IMR-90 (cell line): ENCODE measurements around the gene OLFM3. TPM values are rescaled to one million over a fixed set of nuclear protein-coding genes. Genes with fewer than 3 reads are reported as not detected.

ENCODE experiments used
- ATAC-seq: fragments of 200-7000 bp; cut with Tn5 transposase; 2 replicates; pipeline ENCODE4 v1.9.1; 2020; ENCODE audit warnings: low read depth, mild to moderate bottlenecking, moderate library complexity
- BruUV-seq: library from RNA; stranded (reverse); fragments of 400-500 nt; replicated peaks from 2 replicates; lab custom pipeline; 2021; lab: Mats Ljungman, UMichigan
- CTCF ChIA-PET: fragments of 300-600 bp; formaldehyde crosslinking; extraction: SDS; loops from one replicate; lab custom pipeline; 2021; ENCODE audit warnings: antibody characterized with exemption; lab: Yijun Ruan, JAX
- POLR2A ChIA-PET: fragments of 300-600 bp; sonication (Branson Sonifier 250); formaldehyde crosslinking; loops from one replicate; lab custom pipeline; 2022; ENCODE audit warnings: antibody characterized with exemption; ENCODE audit not compliant: unreplicated experiment; lab: Charles Lee
- DNase-seq: peaks from one replicate; pipeline ENCODE4 v3.0.0; 2013
- H2AFZ ChIP-seq: replicated peaks from 2 replicates; pipeline ENCODE3; 2013; ENCODE audit warnings: low read length, mild to moderate bottlenecking; ENCODE audit not compliant: poor library complexity
- H2AK5ac ChIP-seq: 2 replicates; pipeline ENCODE4 v1.6.1; 2013; ENCODE audit warnings: low read depth, low read length, inconsistent platforms
- H2AK9ac ChIP-seq: replicated peaks from 2 replicates; pipeline ENCODE3; 2013; ENCODE audit warnings: mild to moderate bottlenecking, low read depth, low read length, moderate library complexity; ENCODE audit not compliant: poor library complexity
- H2BK120ac ChIP-seq: 2 replicates; pipeline ENCODE4 v1.6.1; 2013; ENCODE audit warnings: low read depth, low read length, inconsistent platforms
- H2BK15ac ChIP-seq: 3 replicates; pipeline ENCODE4 v1.6.1; 2013; ENCODE audit warnings: low read depth, low read length, inconsistent platforms
- H2BK20ac ChIP-seq: 2 replicates; pipeline ENCODE4 v1.6.1; 2013; ENCODE audit warnings: low read depth, mild to moderate bottlenecking, inconsistent platforms, low read length, moderate library complexity
- H2BK5ac ChIP-seq: 2 replicates; pipeline ENCODE4 v1.6.1; 2013; ENCODE audit warnings: mild to moderate bottlenecking, low read depth, low read length, inconsistent platforms; ENCODE audit not compliant: poor library complexity, severe bottlenecking
- H3K14ac ChIP-seq: replicated peaks from 2 replicates; pipeline ENCODE4 v1.6.1; 2013; ENCODE audit warnings: low read depth, low read length, inconsistent platforms
- H3K18ac ChIP-seq: 2 replicates; pipeline ENCODE4 v1.6.1; 2013; ENCODE audit warnings: low read depth, low read length, control low read depth
- H3K23ac ChIP-seq: 2 replicates; pipeline ENCODE4 v1.6.1; 2013; ENCODE audit warnings: low read depth, low read length, inconsistent platforms
- H3K27ac ChIP-seq: 2 replicates; pipeline ENCODE4 v1.5.1; 2013; ENCODE audit warnings: mild to moderate bottlenecking, control low read depth, low read length; ENCODE audit not compliant: insufficient read depth
- H3K27me3 ChIP-seq: 2 replicates; pipeline ENCODE4 v1.6.1; 2013; ENCODE audit warnings: low read length; ENCODE audit not compliant: control insufficient read depth, insufficient read depth
- H3K36me3 ChIP-seq: 2 replicates; pipeline ENCODE4 v1.6.1; 2013; ENCODE audit warnings: low read length, mixed read lengths; ENCODE audit not compliant: control insufficient read depth, insufficient read depth
- H3K4ac ChIP-seq: 2 replicates; pipeline ENCODE4 v1.6.1; 2013; ENCODE audit warnings: low read depth, low read length, inconsistent platforms
- H3K4me1 ChIP-seq: 2 replicates; pipeline ENCODE4 v1.6.1; 2013; ENCODE audit warnings: low read length, mixed read lengths; ENCODE audit not compliant: control insufficient read depth, insufficient read depth
- H3K4me2 ChIP-seq: 2 replicates; pipeline ENCODE4 v1.6.1; 2013; ENCODE audit warnings: low read depth, mild to moderate bottlenecking, control low read depth, low read length, moderate library complexity
- H3K4me3 ChIP-seq: 2 replicates; pipeline ENCODE4 v1.5.1; 2013; ENCODE audit warnings: low read depth, mild to moderate bottlenecking, control low read depth, low read length, moderate library complexity; ENCODE audit not compliant: insufficient read depth
- H3K56ac ChIP-seq: 2 replicates; pipeline ENCODE4 v1.6.1; 2013; ENCODE audit warnings: low read length, inconsistent platforms; ENCODE audit not compliant: insufficient read depth; ENCODE audit errors: extremely low read depth
- H3K79me1 ChIP-seq, 2 experiments: 2 replicates each; pipeline ENCODE4 v1.6.1; 2013; ENCODE audit warnings: low read length in 2 of 2, inconsistent platforms in 1 of 2, low read depth in 1 of 2
- H3K9ac ChIP-seq: 2 replicates; pipeline ENCODE4 v1.6.1; 2013; ENCODE audit warnings: low read depth, low read length, control low read depth
- H3K9me1 ChIP-seq: 2 replicates; pipeline ENCODE4 v1.6.1; 2013; ENCODE audit warnings: low read length, inconsistent platforms; ENCODE audit not compliant: insufficient read depth
- H3K9me3 ChIP-seq: 2 replicates; pipeline ENCODE4 v1.6.1; 2013; ENCODE audit warnings: low read length; ENCODE audit not compliant: control insufficient read depth, insufficient read depth
- H4K20me1 ChIP-seq: 2 replicates; pipeline ENCODE4 v1.6.1; 2013; ENCODE audit warnings: low read length, inconsistent platforms; ENCODE audit not compliant: insufficient read depth
- H4K5ac ChIP-seq: 2 replicates; pipeline ENCODE4 v1.6.1; 2013; ENCODE audit warnings: mild to moderate bottlenecking, low read depth, low read length, control low read depth
- H4K8ac ChIP-seq, 2 experiments: 2 replicates each; pipeline ENCODE4 v1.6.1; 2013; ENCODE audit warnings: low read depth in 2 of 2, low read length in 2 of 2, control low read depth in 1 of 2, inconsistent platforms in 1 of 2
- H4K91ac ChIP-seq: 2 replicates; pipeline ENCODE4 v1.6.1; 2013; ENCODE audit warnings: low read depth, low read length, inconsistent platforms; ENCODE audit not compliant: insufficient read depth
- BHLHE40 ChIP-seq: fragments of 150-350 bp; IDR thresholded peaks from 2 replicates; pipeline ENCODE4 v1.6.1; 2016; ENCODE audit warnings: mild to moderate bottlenecking, low read depth, low read length
- CEBPB ChIP-seq: IDR thresholded peaks from 2 replicates; pipeline ENCODE4 v1.6.1; 2012; ENCODE audit warnings: low read depth, low read length, improper control_type of control experiment
- CHD1 ChIP-seq: IDR thresholded peaks from 2 replicates; pipeline ENCODE4 v1.6.1; 2012; ENCODE audit warnings: low read depth, low read length, improper control_type of control experiment
- FOS ChIP-seq: fragments of 150-350 bp; IDR thresholded peaks from 2 replicates; pipeline ENCODE4 v1.6.1; 2016; ENCODE audit warnings: low read depth, low read length
- MAFK ChIP-seq: IDR thresholded peaks from 2 replicates; pipeline ENCODE4 v1.6.1; 2012; ENCODE audit warnings: low read depth, low read length, improper control_type of control experiment
- MAZ ChIP-seq: IDR thresholded peaks from 2 replicates; pipeline ENCODE4 v1.6.1; 2012; ENCODE audit warnings: low read depth, mild to moderate bottlenecking, low read length, improper control_type of control experiment, moderate library complexity, borderline replicate concordance
- MXI1 ChIP-seq: IDR thresholded peaks from 2 replicates; pipeline ENCODE4 v1.6.1; 2012; ENCODE audit warnings: low read depth, mild to moderate bottlenecking, low read length, moderate library complexity, borderline replicate concordance
- NFE2L2 ChIP-seq: fragments of 150-350 bp; IDR thresholded peaks from 2 replicates; pipeline ENCODE4 v1.6.1; 2016; ENCODE audit warnings: low read depth, mild to moderate bottlenecking, low read length
- POLR2A ChIP-seq: IDR thresholded peaks from 2 replicates; pipeline ENCODE4 v1.6.1; 2012; ENCODE audit warnings: mild to moderate bottlenecking, low read depth, low read length
- RAD21 ChIP-seq: IDR thresholded peaks from 2 replicates; pipeline ENCODE4 v1.6.1; 2012; ENCODE audit warnings: low read length, improper control_type of control experiment
- RCOR1 ChIP-seq: IDR thresholded peaks from 2 replicates; pipeline ENCODE4 v1.6.1; 2012; ENCODE audit warnings: mild to moderate bottlenecking, low read length, improper control_type of control experiment; ENCODE audit not compliant: insufficient replicate concordance
- RFX5 ChIP-seq: IDR thresholded peaks from 2 replicates; pipeline ENCODE4 v1.8.0; 2012; ENCODE audit warnings: low read depth, mild to moderate bottlenecking, low read length, moderate library complexity
- SMC3 ChIP-seq: fragments of 150-350 bp; IDR thresholded peaks from 2 replicates; pipeline ENCODE4 v1.6.1; 2016; ENCODE audit warnings: low read depth, mild to moderate bottlenecking, antibody characterized with exemption, low read length, moderate library complexity
- WGBS, 2 experiments: methylation state at CpG; one replicate each; pipeline versions ENCODE4 v1.1.5 to v1.1.7; 2013; ENCODE audit warnings: missing lambda C conversion rate in 2 of 2; ENCODE audit not compliant: insufficient read length in 1 of 2; ENCODE audit errors: extremely low coverage in 2 of 2; 5-methylcytosine and 5-hydroxymethylcytosine counted together
- dilution Hi-C: fragments of 300-500 bp; cut with HindIII; formaldehyde crosslinking; loops from one replicate; pipeline ENCODE4 v1.14.3; 2018; ENCODE audit warnings: low sequenced_read_pairs; ENCODE audit not compliant: unreplicated experiment
- in situ Hi-C: fragments of 300-500 bp; cut with MboI; formaldehyde crosslinking; loops from 3 replicates; pipeline ENCODE4 v1.14.3; 2019; ENCODE audit warnings: low sequenced_read_pairs, inconsistent platforms, mixed read lengths
- intact Hi-C: fragments of 100-400 bp; cut with micrococcal nuclease; formaldehyde crosslinking; loops from 2 replicates; pipeline ENCODE4 v1.10.0; 2022
- polyA plus RNA-seq, 3 experiments: library from polyadenylated mRNA; depleted of rRNA; stranded (reverse); fragments of >200 nt; gene quantifications; 2 replicates each; pipeline ENCODE4 v1.2.3, GENCODE V29; 2012; ENCODE audit warnings: low replicate concordance in 1 of 3
- total RNA-seq: library from RNA; depleted of rRNA; stranded (reverse); fragments of >200 nt; gene quantifications from 2 replicates; pipeline ENCODE4 v1.2.3, GENCODE V29; 2012
- TF ChIP-seq, protein P1 (sequence below): conservative IDR thresholded peaks from 2 replicates; pipeline ENCODE4 v1.5.1; 2012; ENCODE audit warnings: mild to moderate bottlenecking, low read depth, low read length, improper control_type of control experiment
- TF ChIP-seq, protein P2 (sequence below): fragments of 150-350 bp; IDR thresholded peaks from 2 replicates; pipeline ENCODE4 v1.6.1; 2016; ENCODE audit warnings: low read depth, mild to moderate bottlenecking, low read length, moderate library complexity, borderline replicate concordance
- TF ChIP-seq, protein P3 (sequence below): fragments of 150-350 bp; IDR thresholded peaks from 2 replicates; pipeline ENCODE4 v1.6.1; 2017; ENCODE audit warnings: mild to moderate bottlenecking, antibody characterized with exemption, low read length, low read depth

OLFM3 gene
- total and polyA plus RNA-seq, 2 of the 4 experiments (the other 2 are of a cell fraction): not detected

DNA sequence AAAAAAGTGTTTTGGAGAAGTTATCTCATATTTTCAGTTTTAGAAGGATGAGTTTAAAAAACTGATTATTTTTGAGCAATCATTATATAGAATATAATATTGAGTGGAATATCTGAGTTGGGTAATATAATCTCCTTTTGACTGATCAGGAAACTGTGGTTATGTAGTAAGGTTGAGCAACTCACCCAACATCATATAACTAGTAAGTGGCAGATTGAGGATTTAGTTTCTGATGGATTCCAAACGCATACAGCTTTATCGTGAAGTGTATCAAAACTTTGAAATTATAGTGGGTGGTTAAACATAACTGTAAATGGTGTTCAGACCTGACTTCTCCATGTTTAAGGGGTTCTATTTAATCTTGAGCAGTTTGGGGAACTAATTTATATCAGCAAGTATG is 98.6 kb downstream of the OLFM3 start:
- no peak for DNase-seq
- dilution Hi-C loops: no loop called here
- WGBS, 2 experiments: no CpG with 5 or more reads among the region's 2 CpGs
- Histone ChIP-seq H4K20me1 (no peaks in the 10 kb centered on the region), H3K18ac (no peak overlapping the region), H3K79me1 (no peaks in the 10 kb centered on the region), H3K14ac (no peak overlapping the region), H4K8ac (no peak overlapping the region), H3K4me3 (no peak overlapping the region), H2BK120ac (no peak overlapping the region), H2BK15ac (no peak overlapping the region), H2AK9ac (no peak overlapping the region), H2AK5ac (no peak overlapping the region), H4K91ac (no peak overlapping the region), H3K9me3 (no peaks in the 10 kb centered on the region), H3K36me3 (no peaks in the 10 kb centered on the region), H2BK20ac (no peak overlapping the region), H3K27me3 (no peaks in the 10 kb centered on the region), H3K9me1 (no peaks in the 10 kb centered on the region), H3K9ac (no peak overlapping the region), H3K4me2 (no peak overlapping the region), H2BK5ac (no peak overlapping the region), H4K5ac (no peak overlapping the region), H3K4ac (no peak overlapping the region), H3K56ac (no peak overlapping the region), H3K23ac (no peak overlapping the region), H3K27ac (no peak overlapping the region), H2AFZ (no peak overlapping the region), H3K4me1 (no peaks in the 10 kb centered on the region)
- ChIA-PET CTCF (no interaction called here), POLR2A (no interaction called here)
- ATAC-seq: no peak
- intact Hi-C loops: no loop called here
- in situ Hi-C loops: no loop called here
- no TSS peak for BruUV-seq
- TF ChIP-seq FOS: no peak
- TF ChIP-seq RFX5: no peak
- no peak for TF ChIP-seq MAFK
- TF ChIP-seq MAZ: no peak
- no peak for TF ChIP-seq RAD21
- no peak for TF ChIP-seq BHLHE40
- TF ChIP-seq MXI1: no peak
- TF ChIP-seq CHD1: no peak
- TF ChIP-seq, protein P1, sequence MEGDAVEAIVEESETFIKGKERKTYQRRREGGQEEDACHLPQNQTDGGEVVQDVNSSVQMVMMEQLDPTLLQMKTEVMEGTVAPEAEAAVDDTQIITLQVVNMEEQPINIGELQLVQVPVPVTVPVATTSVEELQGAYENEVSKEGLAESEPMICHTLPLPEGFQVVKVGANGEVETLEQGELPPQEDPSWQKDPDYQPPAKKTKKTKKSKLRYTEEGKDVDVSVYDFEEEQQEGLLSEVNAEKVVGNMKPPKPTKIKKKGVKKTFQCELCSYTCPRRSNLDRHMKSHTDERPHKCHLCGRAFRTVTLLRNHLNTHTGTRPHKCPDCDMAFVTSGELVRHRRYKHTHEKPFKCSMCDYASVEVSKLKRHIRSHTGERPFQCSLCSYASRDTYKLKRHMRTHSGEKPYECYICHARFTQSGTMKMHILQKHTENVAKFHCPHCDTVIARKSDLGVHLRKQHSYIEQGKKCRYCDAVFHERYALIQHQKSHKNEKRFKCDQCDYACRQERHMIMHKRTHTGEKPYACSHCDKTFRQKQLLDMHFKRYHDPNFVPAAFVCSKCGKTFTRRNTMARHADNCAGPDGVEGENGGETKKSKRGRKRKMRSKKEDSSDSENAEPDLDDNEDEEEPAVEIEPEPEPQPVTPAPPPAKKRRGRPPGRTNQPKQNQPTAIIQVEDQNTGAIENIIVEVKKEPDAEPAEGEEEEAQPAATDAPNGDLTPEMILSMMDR: no peak
- no peak for TF ChIP-seq POLR2A
- no peak for TF ChIP-seq RCOR1
- TF ChIP-seq, protein P2, sequence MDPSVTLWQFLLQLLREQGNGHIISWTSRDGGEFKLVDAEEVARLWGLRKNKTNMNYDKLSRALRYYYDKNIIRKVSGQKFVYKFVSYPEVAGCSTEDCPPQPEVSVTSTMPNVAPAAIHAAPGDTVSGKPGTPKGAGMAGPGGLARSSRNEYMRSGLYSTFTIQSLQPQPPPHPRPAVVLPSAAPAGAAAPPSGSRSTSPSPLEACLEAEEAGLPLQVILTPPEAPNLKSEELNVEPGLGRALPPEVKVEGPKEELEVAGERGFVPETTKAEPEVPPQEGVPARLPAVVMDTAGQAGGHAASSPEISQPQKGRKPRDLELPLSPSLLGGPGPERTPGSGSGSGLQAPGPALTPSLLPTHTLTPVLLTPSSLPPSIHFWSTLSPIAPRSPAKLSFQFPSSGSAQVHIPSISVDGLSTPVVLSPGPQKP: no peak
- TF ChIP-seq, protein P3, sequence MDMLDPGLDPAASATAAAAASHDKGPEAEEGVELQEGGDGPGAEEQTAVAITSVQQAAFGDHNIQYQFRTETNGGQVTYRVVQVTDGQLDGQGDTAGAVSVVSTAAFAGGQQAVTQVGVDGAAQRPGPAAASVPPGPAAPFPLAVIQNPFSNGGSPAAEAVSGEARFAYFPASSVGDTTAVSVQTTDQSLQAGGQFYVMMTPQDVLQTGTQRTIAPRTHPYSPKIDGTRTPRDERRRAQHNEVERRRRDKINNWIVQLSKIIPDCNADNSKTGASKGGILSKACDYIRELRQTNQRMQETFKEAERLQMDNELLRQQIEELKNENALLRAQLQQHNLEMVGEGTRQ: no peak
- no peak for TF ChIP-seq CEBPB
- no peak for TF ChIP-seq SMC3
- no peak for TF ChIP-seq NFE2L2
